Vagina (tissue), 2 donors: ENCODE measurements around the gene SETD4.

Source experiments
- POLR2A ChIP-seq, 2 donors: fragments of 450-650 bp; IDR thresholded peaks; one replicate each; pipeline ENCODE4 v1.6.1; 2017; ENCODE audit warnings: antibody characterized with exemption in 2 of 2, mild to moderate bottlenecking in 2 of 2, moderate library complexity in 2 of 2
- POLR2AphosphoS5 ChIP-seq, 2 donors: sonication (generic); formaldehyde crosslinking; IDR thresholded peaks; one replicate each; pipeline ENCODE4 v1.9.0; 2017; ENCODE audit warnings: antibody characterized with exemption in 2 of 2, mild to moderate bottlenecking in 2 of 2, low read depth in 1 of 2; ENCODE audit not compliant: insufficient read depth in 1 of 2
- TF ChIP-seq, protein P1 (sequence below), 3 experiments: fragments of 450-650 bp in 2 of 3; fragments of 200-600 bp in 1 of 3; sonication (generic) in 1 of 3; IDR thresholded peaks; one replicate each; pipeline ENCODE4 v1.5.1; 2017 to 2019; ENCODE audit warnings: antibody characterized with exemption in 3 of 3, mild to moderate bottlenecking in 2 of 3, moderate library complexity in 2 of 3

DNA sequence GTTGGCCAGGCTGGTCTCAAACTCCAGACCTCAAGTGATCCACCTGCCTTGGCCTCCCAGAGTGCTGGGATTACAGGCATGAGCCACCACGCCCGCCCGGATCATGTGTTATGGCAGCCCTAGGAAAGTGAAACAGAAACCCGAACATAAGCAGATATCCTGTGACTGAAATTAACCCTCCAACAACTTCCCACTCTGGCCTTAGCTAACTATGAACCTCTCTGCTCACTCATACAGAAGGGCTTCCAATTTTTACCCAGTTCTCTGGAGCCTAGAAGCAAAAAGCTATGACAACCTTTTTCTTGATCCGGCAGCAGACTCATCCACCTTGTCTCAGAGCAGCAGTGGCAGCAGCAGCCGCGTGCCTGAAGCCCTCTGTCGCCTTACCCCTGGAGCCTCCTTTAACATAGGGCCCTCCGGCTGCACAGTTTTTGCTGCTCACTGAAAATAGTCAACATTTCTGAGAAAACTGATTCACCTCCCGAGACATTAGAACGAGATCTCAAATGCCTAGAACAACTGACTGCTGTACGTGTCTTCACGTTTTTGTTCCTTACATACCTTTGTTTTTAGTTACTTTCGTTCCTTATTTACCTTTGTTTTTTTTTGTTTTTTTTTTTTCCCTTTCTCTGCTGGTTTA, 18.8 kb upstream of the SETD4 start:
- TF ChIP-seq POLR2A (IDR thresholded peaks at IDR 0.05) (no peak), POLR2AphosphoS5 (IDR thresholded peaks at IDR 0.05; ENCODE audit: insufficient read depth in 1 of 2, low read depth in 1 of 2) (no peak)
- TF ChIP-seq, protein P1, sequence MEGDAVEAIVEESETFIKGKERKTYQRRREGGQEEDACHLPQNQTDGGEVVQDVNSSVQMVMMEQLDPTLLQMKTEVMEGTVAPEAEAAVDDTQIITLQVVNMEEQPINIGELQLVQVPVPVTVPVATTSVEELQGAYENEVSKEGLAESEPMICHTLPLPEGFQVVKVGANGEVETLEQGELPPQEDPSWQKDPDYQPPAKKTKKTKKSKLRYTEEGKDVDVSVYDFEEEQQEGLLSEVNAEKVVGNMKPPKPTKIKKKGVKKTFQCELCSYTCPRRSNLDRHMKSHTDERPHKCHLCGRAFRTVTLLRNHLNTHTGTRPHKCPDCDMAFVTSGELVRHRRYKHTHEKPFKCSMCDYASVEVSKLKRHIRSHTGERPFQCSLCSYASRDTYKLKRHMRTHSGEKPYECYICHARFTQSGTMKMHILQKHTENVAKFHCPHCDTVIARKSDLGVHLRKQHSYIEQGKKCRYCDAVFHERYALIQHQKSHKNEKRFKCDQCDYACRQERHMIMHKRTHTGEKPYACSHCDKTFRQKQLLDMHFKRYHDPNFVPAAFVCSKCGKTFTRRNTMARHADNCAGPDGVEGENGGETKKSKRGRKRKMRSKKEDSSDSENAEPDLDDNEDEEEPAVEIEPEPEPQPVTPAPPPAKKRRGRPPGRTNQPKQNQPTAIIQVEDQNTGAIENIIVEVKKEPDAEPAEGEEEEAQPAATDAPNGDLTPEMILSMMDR (IDR thresholded peaks at IDR 0.05): no peak
